HEK293 (cell line): Measurements from ENCODE around the gene CPNE2.

ENCODE experiments used
- MZF1 ChIP-seq: fragments of 450-650 bp; formaldehyde crosslinking; IDR thresholded peaks from 2 replicates; pipeline ENCODE4 v1.5.1; 2017; ENCODE audit warnings: missing biosample characterization, missing genetic modification characterization, borderline replicate concordance
- REST ChIP-seq: fragments of 450-650 bp; formaldehyde crosslinking; IDR thresholded peaks from 2 replicates; pipeline ENCODE4 v1.5.1; 2016; ENCODE audit warnings: missing biosample characterization, missing genetic modification characterization
- ZFP69B ChIP-seq: fragments of 450-650 bp; formaldehyde crosslinking; IDR thresholded peaks from 2 replicates; pipeline ENCODE4 v1.5.1; 2016; ENCODE audit warnings: missing biosample characterization, missing genetic modification characterization
- ZNF133 ChIP-seq: fragments of 450-650 bp; formaldehyde crosslinking; IDR thresholded peaks from 2 replicates; pipeline ENCODE4 v1.5.1; 2016; ENCODE audit warnings: missing biosample characterization, missing genetic modification characterization
- ZNF837 ChIP-seq: fragments of 450-650 bp; formaldehyde crosslinking; IDR thresholded peaks from 2 replicates; pipeline ENCODE4 v1.5.1; 2016; ENCODE audit warnings: missing biosample characterization, missing genetic modification characterization

GRCh38 chr16:57167953-57168352, 75.6 kb downstream of the CPNE2 start:
- TF ChIP-seq MZF1 (tag by site-specific recombination), result no peak
- no peak for TF ChIP-seq ZFP69B (tag by site-specific recombination)
- no peak for TF ChIP-seq REST (tag by site-specific recombination)
- TF ChIP-seq ZNF133, result no peak
- no peak for TF ChIP-seq ZNF837 (tag by site-specific recombination)
